Lung (tissue), 12 donors: ENCODE results near the gene GRM4. TPM values are rescaled to one million over a fixed set of nuclear protein-coding genes. Genes with fewer than 3 reads are reported as not detected.

ENCODE experiments used
- ATAC-seq: fragments of 200-7000 bp; cut with Tn5 transposase; one replicate; pipeline ENCODE4 v1.9.1; 2020; ENCODE audit warnings: moderate number of reproducible peaks; ENCODE audit not compliant: insufficient read depth, low FRiP score
- DNase-seq, 3 donors: peaks; one replicate each; pipeline ENCODE4 v3.0.0-alpha.2; 2013 to 2017
- H3K27ac ChIP-seq, 2 donors: one replicate each; pipeline ENCODE4 v1.5.1; 2013; ENCODE audit warnings: mild to moderate bottlenecking in 2 of 2, moderate library complexity in 2 of 2, control low read depth in 1 of 2, inconsistent platforms in 1 of 2, low read depth in 1 of 2, low read length in 1 of 2
- H3K27me3 ChIP-seq, 3 donors: one replicate each; pipeline ENCODE4 v1.5.1; 2013; ENCODE audit warnings: low read length in 2 of 3; ENCODE audit not compliant: control insufficient read depth in 3 of 3, insufficient read depth in 3 of 3
- H3K36me3 ChIP-seq, 4 donors: one replicate each; pipeline ENCODE4 v1.5.1; 2013; ENCODE audit warnings: low read length in 4 of 4, mild to moderate bottlenecking in 1 of 4, moderate library complexity in 1 of 4; ENCODE audit not compliant: control insufficient read depth in 4 of 4, insufficient read depth in 4 of 4
- H3K4me1 ChIP-seq, 5 donors: one replicate each; pipeline ENCODE4 v1.5.1; 2013; ENCODE audit warnings: low read length in 5 of 5, mild to moderate bottlenecking in 2 of 5, moderate library complexity in 1 of 5; ENCODE audit not compliant: control insufficient read depth in 5 of 5, insufficient read depth in 5 of 5
- H3K4me3 ChIP-seq: one replicate; pipeline ENCODE4 v1.5.1; 2013; ENCODE audit warnings: mild to moderate bottlenecking, control low read depth, moderate library complexity
- H3K9ac ChIP-seq, 2 donors: one replicate each; pipeline ENCODE4 v1.5.1; 2013; ENCODE audit warnings: low read length in 2 of 2, control low read depth in 1 of 2; ENCODE audit not compliant: insufficient read depth in 1 of 2
- H3K9me3 ChIP-seq, 4 donors: one replicate each; pipeline ENCODE4 v1.5.1; 2013; ENCODE audit warnings: low read length in 3 of 4, mild to moderate bottlenecking in 1 of 4, moderate library complexity in 1 of 4; ENCODE audit not compliant: control insufficient read depth in 4 of 4, insufficient read depth in 3 of 4
- CTCF ChIP-seq: IDR thresholded peaks from 2 replicates; pipeline ENCODE4 v1.5.1; 2012; ENCODE audit warnings: mild to moderate bottlenecking; ENCODE audit errors: control extremely low read depth, extremely low read depth
- WGBS, 2 donors: extraction: QIAGEN DNeasy Blood & Tissue Kit; methylation state at CpG; one replicate each; pipeline ENCODE4 v1.1.7; 2013; 5-methylcytosine and 5-hydroxymethylcytosine counted together
- polyA plus RNA-seq, 2 donors: library from polyadenylated mRNA; stranded (reverse); fragments of 200-250 nt; gene quantifications; one replicate each; pipeline ENCODE4 v1.2.1, GENCODE V29; 2013
- total RNA-seq, 2 donors: library from RNA; depleted of rRNA in 1 of 2; stranded (reverse); fragments of >200 nt in 1 of 2; gene quantifications; one replicate each; pipeline ENCODE4 v1.2.1, GENCODE V29; 2014 to 2021
- donor health status: control.
- donor health status: control.
- donor health status: Bipolar disorder and iron deficiency.
- donor health status: healthy.
- donor health status: DM: yes; HTN: yes; CAD: no.

Gene GRM4
- total and polyA plus RNA-seq, 4 donors: 0.02 to 0.34 (median 0.09) TPM

DNA sequence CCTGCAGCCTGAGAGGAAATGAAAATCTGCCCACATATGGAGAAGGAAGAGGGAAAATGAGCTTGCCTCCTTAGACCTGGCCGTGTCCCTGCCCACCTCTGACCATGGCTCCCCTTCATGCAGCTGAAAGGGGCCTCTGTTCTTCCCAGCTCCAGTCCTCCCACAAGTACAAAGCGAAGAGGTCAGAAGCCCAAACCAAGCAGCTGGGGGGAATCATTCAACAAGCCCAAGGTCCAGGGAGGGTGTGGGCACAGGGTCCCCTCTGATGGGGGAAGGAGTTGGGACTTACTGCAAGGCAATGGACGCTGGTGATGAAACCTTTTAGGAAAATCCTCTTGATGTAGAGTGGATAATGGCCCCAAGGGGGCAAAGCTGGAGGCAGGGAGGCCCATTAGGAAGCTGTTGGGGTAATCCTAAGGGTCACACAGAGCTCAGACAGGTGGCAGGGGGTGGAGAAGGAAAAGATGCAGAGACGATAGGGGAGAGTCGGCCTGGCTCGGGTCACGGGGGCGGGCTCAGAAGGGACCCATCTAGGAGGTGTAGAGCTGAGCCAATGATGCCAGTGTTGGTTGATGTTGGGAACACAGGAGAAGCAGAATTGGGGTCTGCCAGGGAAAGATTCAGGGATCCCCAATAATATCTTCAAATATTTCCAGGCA, 16.1 kb upstream of the GRM4 start:
- Histone ChIP-seq H3K9me3 (peaks cover 0 to 9% (median 2%) of the 10 kb centered on the region in 4 donors), H3K4me1 (peaks cover 0 to 3% (median 0%) of the 10 kb centered on the region in 5 donors), H3K27me3 (no peaks in the 10 kb centered on the region), H3K9ac (no peak overlapping the region), H3K36me3 (no peaks in the 10 kb centered on the region), H3K27ac (no peak overlapping the region), H3K4me3 (no peak overlapping the region)
- DNase-seq (no peak), ATAC-seq (no peak)
- TF ChIP-seq CTCF: no peak
- 72 to 74% methylated on average over 8 of the region's 8 CpGs for WGBS, 2 donors

GRCh38 chr6:34159844-34160243, 14.0 kb upstream of the GRM4 start:
- peaks cover 0 to 6% (median 1%) of the 10 kb centered on the region in 5 donors for H3K4me1 ChIP-seq
- DNase-seq: no peak
- H3K36me3 ChIP-seq: no peaks in the 10 kb centered on the region
- no peak overlapping the region for H3K27ac ChIP-seq
- H3K4me3 ChIP-seq: no peak overlapping the region
- H3K27me3 ChIP-seq: no peaks in the 10 kb centered on the region
- no peak overlapping the region for H3K9ac ChIP-seq
- no peak for TF ChIP-seq CTCF
- H3K9me3 ChIP-seq: peaks cover 0 to 9% (median 2%) of the 10 kb centered on the region in 4 donors
- ATAC-seq: no peak

DNA sequence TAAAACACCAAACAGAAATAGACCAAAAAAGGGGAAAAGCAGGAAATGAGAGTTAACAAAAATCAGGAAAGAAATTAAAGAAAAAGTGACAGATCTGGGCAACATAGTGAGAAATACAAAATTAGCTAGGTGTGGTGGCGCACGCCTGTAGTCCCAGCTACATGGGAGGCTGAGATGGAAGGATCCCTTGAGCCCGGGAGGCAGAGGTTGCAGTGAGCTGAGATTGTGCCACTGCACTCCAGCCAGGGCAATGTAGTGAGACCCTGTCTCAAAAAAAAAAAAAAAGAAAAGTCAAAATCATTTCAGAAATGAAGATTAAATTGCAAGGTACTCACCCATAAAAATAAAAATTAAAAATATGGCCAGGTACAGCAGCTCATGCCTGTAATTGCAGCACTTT, 13.0 kb upstream of the GRM4 start:
- no peak overlapping the region for H3K4me3 ChIP-seq
- WGBS, 2 donors: 94 to 97% methylated on average over 3 of the region's 3 CpGs
- peaks cover 0 to 9% (median 2%) of the 10 kb centered on the region in 4 donors for H3K9me3 ChIP-seq
- H3K9ac ChIP-seq: no peak overlapping the region
- H3K27ac ChIP-seq: no peak overlapping the region
- no peak for TF ChIP-seq CTCF
- peaks cover 0 to 14% (median 3%) of the 10 kb centered on the region in 5 donors for H3K4me1 ChIP-seq
- DNase-seq: no peak
- H3K27me3 ChIP-seq: peaks cover 0 to 6% (median 3%) of the 10 kb centered on the region in 3 donors
- ATAC-seq: no peak
- H3K36me3 ChIP-seq: no peaks in the 10 kb centered on the region

GRCh38 chr6:34157851-34158250, 12.0 kb upstream of the GRM4 start:
- DNase-seq: no peak
- peaks cover 0 to 9% (median 2%) of the 10 kb centered on the region in 4 donors for H3K9me3 ChIP-seq
- peaks cover 0 to 7% (median 3%) of the 10 kb centered on the region in 3 donors for H3K27me3 ChIP-seq
- H3K9ac ChIP-seq: no peak overlapping the region
- peaks cover 0 to 14% (median 3%) of the 10 kb centered on the region in 5 donors for H3K4me1 ChIP-seq
- H3K4me3 ChIP-seq: no peak overlapping the region
- WGBS, 2 donors: 60 to 64% methylated on average over 6 of the region's 6 CpGs
- no peak for ATAC-seq
- H3K27ac ChIP-seq: no peak overlapping the region
- H3K36me3 ChIP-seq: no peaks in the 10 kb centered on the region
- no peak for TF ChIP-seq CTCF
